GM15510 (cell line): ENCODE results near the gene SHTN1.

Source experiments
- POLR2A ChIP-seq: IDR thresholded peaks from 3 replicates; pipeline ENCODE4 v1.6.1; 2011; ENCODE audit warnings: borderline replicate concordance; ENCODE audit not compliant: insufficient read length; ENCODE audit errors: extremely low read depth

SHTN1 gene

GRCh38 chr10:116848944-116849247 is 156.1 kb downstream of the SHTN1 start:
- no peak for TF ChIP-seq POLR2A

- no peak for TF ChIP-seq POLR2A
These were observed 156.7 kb downstream of the SHTN1 start for GRCh38 chr10:116848032-116848943.

GRCh38 chr10:116845823-116846222 is 159.2 kb downstream of the SHTN1 start:
- no peak for TF ChIP-seq POLR2A

GRCh38 chr10:116840389-116841075 is 164.5 kb downstream of the SHTN1 start:
- no peak for TF ChIP-seq POLR2A

- TF ChIP-seq POLR2A = no peak
These were observed 166.8 kb downstream of the SHTN1 start for GRCh38 chr10:116838143-116838725.

GRCh38 chr10:116836902-116837523 is 168.0 kb downstream of the SHTN1 start:
- TF ChIP-seq POLR2A = no peak

GRCh38 chr10:116836083-116836482 is 168.9 kb downstream of the SHTN1 start:
- TF ChIP-seq POLR2A = no peak

- TF ChIP-seq POLR2A = no peak
These were observed 169.3 kb downstream of the SHTN1 start for GRCh38 chr10:116835658-116836057.

GRCh38 chr10:116833986-116834985 is 170.7 kb downstream of the SHTN1 start:
- no peak for TF ChIP-seq POLR2A

- no peak for TF ChIP-seq POLR2A
These were observed 173.2 kb downstream of the SHTN1 start for GRCh38 chr10:116831790-116832189.
